NCI-H1930 (cell line): ENCODE data around the gene VWC2L.

Experiments used
- DNase-seq, 2 experiments: peaks; one replicate each; lab custom pipeline; 2025; lab: John Stamatoyannopoulos, UW

Gene VWC2L

DNA sequence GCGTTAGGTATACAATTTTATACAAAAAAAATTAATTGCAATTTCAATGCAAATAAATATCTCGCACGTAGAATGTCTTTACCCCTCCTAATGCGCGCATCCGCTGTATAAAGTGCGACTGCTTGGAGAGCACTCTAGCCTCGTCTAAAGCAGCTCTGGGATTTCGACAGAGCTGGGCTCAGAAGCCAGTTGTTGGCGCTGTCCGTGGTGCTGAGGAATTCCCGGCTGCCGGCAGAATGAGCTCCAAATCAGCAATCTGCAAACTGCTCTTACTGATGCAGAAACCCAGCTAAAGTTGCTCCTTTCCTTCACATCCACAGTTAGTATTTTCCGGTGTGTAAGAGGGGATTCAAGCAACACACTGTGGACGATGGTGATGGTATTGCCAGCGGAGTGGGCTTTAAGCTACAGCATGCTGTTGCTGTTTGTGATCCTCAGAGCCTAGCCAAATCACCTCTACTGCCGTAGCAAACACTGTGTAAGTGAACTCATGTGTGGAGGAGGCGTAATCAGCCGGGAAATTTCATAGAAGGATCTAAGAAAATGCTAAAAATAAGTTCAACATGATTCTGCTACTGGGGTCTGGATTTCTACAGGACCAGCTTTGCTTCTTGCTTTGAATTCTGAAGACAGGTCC is at the start of gene VWC2L:
TSS of gene VWC2L (plus strand) at position 137 of the 637 bp plus-strand sequence. CDS start 3,140 bp downstream, outside the sequence.
- no peak for DNase-seq

- DNase-seq = no peak
Observed at GRCh38 chr2:214361116-214361515, 49.7 kb upstream of the VWC2L start.

DNA sequence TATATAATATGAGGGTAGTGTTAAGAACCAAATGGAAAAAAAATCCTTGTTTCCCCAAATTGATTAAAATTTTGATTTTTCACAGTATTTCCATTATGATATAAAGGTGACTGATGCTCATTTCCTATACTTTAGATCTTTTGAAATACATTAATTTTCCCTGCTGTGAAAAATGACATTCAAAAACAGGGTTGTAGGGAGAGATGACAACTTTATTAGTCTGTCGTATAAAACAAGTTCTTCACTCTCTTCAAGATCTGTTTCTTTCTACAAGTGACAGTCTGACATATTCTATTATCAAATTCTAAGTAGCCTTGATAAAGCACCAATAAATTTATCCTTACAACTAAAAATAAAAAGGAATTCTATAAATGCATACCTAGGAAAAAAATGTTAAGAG is 45.3 kb upstream of the VWC2L start:
- DNase-seq = no peak

DNA sequence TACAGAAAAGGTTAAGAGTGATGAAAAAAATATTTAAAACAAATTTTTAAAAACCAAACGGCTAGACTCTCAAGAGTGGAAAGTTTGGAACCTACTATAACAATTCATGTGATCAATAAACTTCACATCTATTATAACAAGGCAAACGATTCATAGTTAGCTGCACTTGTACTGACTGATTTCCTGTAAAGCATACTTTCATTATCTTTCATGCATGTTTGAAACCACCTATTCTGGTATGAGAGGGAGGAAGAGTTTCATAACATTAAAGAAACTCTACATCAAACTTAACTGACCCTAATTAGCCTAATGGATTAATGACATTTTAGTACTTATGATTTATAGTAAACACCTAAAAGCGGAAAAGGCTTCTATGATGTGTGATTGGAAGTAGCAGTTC is 43.7 kb upstream of the VWC2L start:
- no peak for DNase-seq

GRCh38 chr2:214376618-214377285 is 34.1 kb upstream of the VWC2L start:
- DNase-seq = no peak

DNA sequence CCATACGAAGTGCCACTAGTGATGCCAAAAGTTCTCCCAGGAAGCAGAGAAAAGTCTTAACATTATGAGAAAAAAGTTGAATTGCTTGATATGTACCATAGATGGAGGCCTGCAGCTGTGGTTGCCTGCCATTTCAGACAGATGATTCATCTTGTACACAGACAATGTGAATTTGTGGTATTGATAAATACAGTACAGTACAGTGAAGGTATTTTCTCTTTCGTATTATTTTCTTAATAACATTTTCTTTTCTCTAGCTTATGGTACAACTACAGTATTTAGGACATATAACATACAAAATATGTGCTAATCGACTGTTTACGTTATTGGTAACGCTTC is 33.6 kb upstream of the VWC2L start:
- DNase-seq = no peak

GRCh38 chr2:214378455-214379103 is 32.3 kb upstream of the VWC2L start:
- no peak for DNase-seq

DNA sequence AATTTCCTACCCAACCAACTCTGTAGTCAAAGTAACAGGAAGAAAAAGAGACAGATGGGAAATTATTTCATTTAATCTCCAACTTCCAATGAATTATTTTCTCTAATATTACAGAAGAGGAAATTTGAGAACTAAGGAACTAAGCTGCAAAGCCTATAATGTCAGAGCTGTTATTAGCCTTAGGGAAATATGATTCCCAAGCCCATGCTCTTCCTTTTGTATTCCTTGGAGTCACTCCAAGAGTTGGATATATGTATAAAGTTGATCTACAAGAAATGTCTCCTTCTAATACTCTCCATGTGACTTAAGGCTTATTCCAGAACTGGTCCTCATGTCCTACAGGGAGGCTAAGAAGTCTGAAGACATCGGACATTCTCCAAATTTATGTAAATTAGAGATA is 31.6 kb upstream of the VWC2L start:
- DNase-seq = no peak

DNA sequence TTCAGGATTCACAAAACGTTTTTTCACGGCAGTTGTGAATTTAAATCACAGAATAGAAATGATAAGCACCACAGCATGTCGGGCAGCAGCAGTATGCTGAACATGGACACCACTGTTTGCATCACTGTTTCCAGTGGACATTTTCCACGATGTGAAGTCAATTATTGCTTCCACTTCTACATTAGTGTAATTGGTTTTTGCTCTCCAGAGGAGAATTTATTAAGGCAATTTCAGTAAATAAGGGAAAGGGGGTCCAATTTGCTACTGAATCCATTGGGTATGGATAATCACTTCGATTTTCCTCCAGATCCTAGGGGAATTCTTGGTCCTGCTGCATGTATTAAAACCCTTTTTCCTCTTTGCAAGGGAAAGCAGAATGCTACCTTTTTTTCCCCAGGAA is 30.2 kb upstream of the VWC2L start:
- DNase-seq = no peak

DNA sequence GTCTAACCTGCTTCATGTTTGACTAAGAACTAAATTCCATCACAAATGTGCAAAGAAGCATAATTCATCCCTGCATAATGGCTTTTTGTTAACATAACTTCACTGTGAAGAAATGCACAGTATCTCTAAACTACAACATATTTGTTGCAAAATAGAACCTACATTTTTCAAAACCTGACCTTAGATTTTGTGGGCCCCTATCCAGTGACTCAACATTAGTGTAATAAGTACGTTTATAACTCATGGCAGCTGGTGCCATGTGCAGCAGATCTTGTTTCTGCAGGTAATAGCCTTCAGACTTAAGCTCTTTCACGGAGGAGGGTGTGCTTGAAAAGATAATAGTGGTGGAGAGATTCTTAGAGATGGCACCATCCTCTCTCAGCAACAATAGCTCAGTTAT is 28.6 kb upstream of the VWC2L start:
- no peak for DNase-seq

DNA sequence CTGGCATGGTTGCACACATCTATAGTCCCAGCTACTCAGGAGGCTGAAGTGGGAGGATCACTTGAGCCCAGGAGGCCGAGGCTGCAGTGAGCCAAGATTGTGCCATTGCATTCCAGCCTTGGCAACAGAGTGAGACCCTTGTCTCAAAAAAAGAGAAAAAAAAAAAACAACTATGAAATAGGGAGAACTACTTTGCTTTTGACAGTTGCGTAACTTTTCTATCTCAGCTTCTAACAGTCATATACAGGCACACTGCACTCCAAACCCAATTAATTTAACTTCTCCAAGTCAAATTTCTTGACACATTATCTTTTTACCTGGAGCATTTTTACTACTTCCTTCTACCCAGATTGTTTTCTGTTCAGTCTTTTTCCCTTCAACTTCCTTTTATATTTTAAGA is 24.1 kb upstream of the VWC2L start:
- DNase-seq = no peak

- no peak for DNase-seq
Observed at GRCh38 chr2:214389334-214389733, 21.5 kb upstream of the VWC2L start.

- no peak for DNase-seq
Observed at GRCh38 chr2:214393796-214394195, 17.1 kb upstream of the VWC2L start.

DNA sequence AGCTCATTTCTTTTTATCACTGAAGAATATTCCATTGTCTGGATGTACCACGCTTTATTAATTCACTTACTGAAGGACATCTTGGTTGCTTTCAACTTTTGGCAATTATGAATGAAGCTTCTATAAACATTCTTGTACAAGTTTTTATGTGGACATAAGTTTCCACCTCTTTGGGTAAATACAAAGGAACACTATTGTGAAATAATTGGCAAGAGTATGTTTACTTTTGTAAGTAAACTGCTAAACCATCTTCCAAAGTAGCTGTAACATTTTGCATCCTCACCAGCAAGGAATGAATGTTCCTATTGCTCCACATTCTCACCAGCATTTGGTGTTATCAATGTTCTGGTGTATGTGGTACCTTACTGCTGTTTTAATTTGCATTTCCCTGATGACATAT is 15.8 kb upstream of the VWC2L start:
- DNase-seq = no peak

- no peak for DNase-seq
Observed at GRCh38 chr2:214401580-214401979, 9.3 kb upstream of the VWC2L start.

DNA sequence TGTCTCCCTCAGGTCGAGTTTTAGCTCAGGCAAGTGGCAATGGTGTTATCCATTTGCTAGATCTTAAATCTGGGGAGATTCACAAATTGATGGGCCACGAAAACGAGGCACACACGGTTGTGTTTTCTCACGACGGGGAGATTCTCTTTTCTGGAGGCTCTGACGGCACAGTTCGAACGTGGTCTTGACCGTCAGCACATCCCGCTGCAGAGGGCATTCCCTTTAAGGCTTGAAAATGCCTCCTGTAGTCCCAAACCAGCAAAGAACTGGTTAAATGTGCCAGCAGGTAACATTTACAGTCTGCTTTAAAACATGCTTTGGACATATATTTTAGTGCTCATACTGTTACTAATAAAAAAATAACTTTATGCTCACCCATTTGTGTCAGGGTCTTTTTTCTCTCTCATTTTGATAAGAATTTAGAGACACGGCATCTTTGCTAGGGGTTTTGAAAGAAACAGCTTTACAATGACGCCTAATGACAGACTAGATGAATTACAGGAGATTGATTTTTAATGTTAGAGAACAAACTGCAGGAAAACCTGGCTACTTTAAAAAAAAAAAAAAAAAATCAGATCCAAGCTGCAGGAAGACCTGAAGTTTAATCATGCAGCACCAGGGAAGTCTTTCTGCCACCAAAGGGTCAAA is 602 bp upstream of the VWC2L start:
- no peak for DNase-seq

GRCh38 chr2:214412679-214413078 is 1.8 kb downstream of the VWC2L start:
- no peak for DNase-seq

GRCh38 chr2:214436470-214436869 is 25.6 kb downstream of the VWC2L start:
- DNase-seq = no peak

DNA sequence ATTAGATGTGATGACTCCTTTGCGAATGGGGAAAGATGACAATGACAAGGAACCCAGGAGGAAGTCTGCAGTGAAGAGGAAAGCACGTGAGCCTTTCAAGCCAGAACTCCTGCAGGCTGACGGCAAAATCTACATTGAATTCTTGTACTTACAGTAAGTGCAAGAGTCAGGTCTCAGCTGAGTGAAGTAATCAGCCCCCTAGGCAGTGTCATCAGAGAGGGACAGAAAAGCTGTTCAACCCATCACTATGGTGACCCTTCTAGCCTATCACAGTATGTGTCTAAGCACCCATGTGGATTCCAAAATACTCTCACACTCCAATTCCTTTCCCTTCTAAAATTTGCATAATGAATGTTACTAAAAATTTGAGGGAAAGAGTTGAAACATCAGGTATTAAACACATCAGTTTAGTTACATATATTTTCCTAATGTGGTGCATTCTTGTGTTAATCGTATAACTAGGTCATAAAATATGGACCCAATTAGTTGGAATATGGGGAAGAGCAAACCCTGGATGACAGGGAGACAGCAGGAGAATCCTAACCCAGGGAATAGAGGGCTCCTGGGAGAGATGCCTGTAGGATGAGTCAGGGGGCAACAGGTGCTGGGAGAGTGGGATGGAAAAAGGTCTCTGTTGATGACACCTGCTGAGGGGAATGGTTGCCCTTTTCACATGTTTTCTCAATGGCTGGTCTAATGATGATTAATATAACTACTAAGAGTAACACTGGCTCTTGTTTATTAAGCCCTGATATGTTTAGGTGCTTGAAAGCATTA is 39.5 kb downstream of the VWC2L start:
- no peak for DNase-seq

DNA sequence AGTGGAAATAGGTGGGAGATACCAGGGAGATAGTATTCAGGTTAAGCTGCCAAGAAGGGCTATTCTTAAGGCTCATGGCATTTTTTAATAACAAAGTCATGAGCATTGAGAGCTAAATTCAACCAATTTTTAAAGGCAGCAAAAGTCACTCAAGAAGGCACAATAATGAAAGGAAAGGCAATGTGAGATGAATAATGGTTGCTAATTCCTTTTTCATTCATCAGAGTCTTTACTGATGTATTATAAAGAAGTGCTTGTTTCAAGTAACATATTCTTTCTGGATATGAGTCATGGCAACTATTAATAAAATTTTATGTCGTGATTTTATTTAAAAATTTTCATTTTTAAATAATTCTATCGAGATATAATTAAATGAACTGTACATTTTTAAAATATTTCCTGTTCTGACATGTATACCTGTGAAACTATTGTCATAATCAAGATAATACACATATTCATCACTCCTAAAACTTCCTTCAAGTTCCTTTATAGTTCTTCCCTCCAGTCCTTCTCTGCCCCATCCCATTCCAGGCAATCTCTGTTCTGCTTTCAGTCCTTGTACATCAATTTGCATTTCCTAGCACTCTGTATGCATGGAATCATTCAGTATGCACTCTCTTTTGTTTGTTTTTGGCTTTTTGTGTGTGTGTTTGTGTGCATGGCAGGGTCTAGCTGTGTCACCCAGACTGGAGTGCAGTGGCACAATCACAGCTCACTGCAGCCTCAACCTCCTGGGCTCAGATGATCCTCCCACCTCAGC is 40.8 kb downstream of the VWC2L start:
- DNase-seq = no peak

- DNase-seq = no peak
Observed at GRCh38 chr2:214465363-214466146, 54.7 kb downstream of the VWC2L start.
